NB4 (cell line): ENCODE measurements around the gene PTPRD.

Experiments
- CTCF ChIP-seq: IDR thresholded peaks from one replicate; pipeline ENCODE4 v1.5.1; 2012; ENCODE audit warnings: low read depth, low read length
- MAX ChIP-seq: IDR thresholded peaks from 2 replicates; pipeline ENCODE4 v1.6.1; 2011; ENCODE audit warnings: low read depth, low read length
- MYC ChIP-seq: IDR thresholded peaks from 2 replicates; pipeline ENCODE4 v1.6.1; 2011; ENCODE audit warnings: low read depth, low read length
- POLR2A ChIP-seq: IDR thresholded peaks from 2 replicates; pipeline ENCODE4 v1.6.1; 2011; ENCODE audit warnings: mild to moderate bottlenecking; ENCODE audit not compliant: insufficient read length; ENCODE audit errors: extremely low read depth

GRCh38 chr9:10095208-10095607 is 517.6 kb downstream of the PTPRD start:
- TF ChIP-seq CTCF (no peak), POLR2A (no peak), MAX (no peak), MYC (no peak)
